IgD-negative memory B cell (primary cell): Measurements from ENCODE around the gene STK16. TPM values are rescaled to one million over a fixed set of nuclear protein-coding genes. Genes with fewer than 3 reads are reported as not detected.

Experiments
- H3K27ac Mint-ChIP-seq, 3 donors: one replicate each; pipeline ENCODE4 v1.8.0; 2020 to 2022; ENCODE audit warnings: mild to moderate bottlenecking in 3 of 3, mixed read lengths in 3 of 3, moderate library complexity in 1 of 3
- H3K27me3 Mint-ChIP-seq: one replicate; pipeline ENCODE4 v1.8.0; 2021; ENCODE audit warnings: mixed read lengths
- H3K36me3 Mint-ChIP-seq: one replicate; pipeline ENCODE4 v1.8.0; 2020; ENCODE audit warnings: mild to moderate bottlenecking, mixed read lengths
- H3K4me1 Mint-ChIP-seq, 3 donors: one replicate each; pipeline ENCODE4 v1.8.0; 2020 to 2022; ENCODE audit warnings: mixed read lengths in 3 of 3, mild to moderate bottlenecking in 1 of 3
- H3K4me3 Mint-ChIP-seq, 4 donors: one replicate each; pipeline ENCODE4 v1.8.0; 2020 to 2022; ENCODE audit warnings: mild to moderate bottlenecking in 4 of 4, mixed read lengths in 4 of 4, moderate library complexity in 3 of 4
- H3K9me3 Mint-ChIP-seq, 3 donors: one replicate each; pipeline ENCODE4 v1.8.0; 2020 to 2021; ENCODE audit warnings: mixed read lengths in 3 of 3, mild to moderate bottlenecking in 1 of 3
- polyA plus RNA-seq: library from polyadenylated mRNA; unstranded; fragments of 300-500 nt; fragmentation: Illumina TruSeq; gene quantifications from one replicate; pipeline ENCODE4 v1.2.3, GENCODE V29; 2021

The STK16 gene
- polyA plus RNA-seq, 1 donor from 2014 or later, result 17.9 TPM

GRCh38 chr2:219266232-219266631 lies 21.0 kb downstream of the STK16 start:
- peaks cover 0 to 4% (median 0%) of the 10 kb centered on the region in 3 donors for H3K4me1 Mint-ChIP-seq
- H3K4me3 Mint-ChIP-seq, result no peak overlapping the region
- peaks cover 2% of the 10 kb centered on the region for H3K36me3 Mint-ChIP-seq
- H3K27me3 Mint-ChIP-seq, result no peaks in the 10 kb centered on the region
- H3K9me3 Mint-ChIP-seq, result no peaks in the 10 kb centered on the region
- no peak overlapping the region for H3K27ac Mint-ChIP-seq

- Mint-ChIP-seq H3K27ac (no peak overlapping the region), H3K36me3 (peaks cover 4% of the 10 kb centered on the region), H3K4me1 (peaks cover 0 to 4% (median 1%) of the 10 kb centered on the region in 3 donors), H3K27me3 (no peaks in the 10 kb centered on the region), H3K4me3 (no peak overlapping the region), H3K9me3 (no peaks in the 10 kb centered on the region)
Observed at GRCh38 chr2:219266886-219267285, 21.6 kb downstream of the STK16 start.

- Mint-ChIP-seq H3K9me3 (no peaks in the 10 kb centered on the region), H3K27me3 (no peaks in the 10 kb centered on the region), H3K27ac (no peak overlapping the region), H3K36me3 (peaks cover 2% of the 10 kb centered on the region), H3K4me3 (no peak overlapping the region), H3K4me1 (peaks cover 0 to 4% (median 1%) of the 10 kb centered on the region in 3 donors)
Observed at GRCh38 chr2:219268294-219268693, 23.0 kb downstream of the STK16 start.

- H3K4me1 Mint-ChIP-seq, result peaks cover 0 to 7% (median 7%) of the 10 kb centered on the region in 3 donors
- no peak overlapping the region for H3K4me3 Mint-ChIP-seq
- no peak overlapping the region for H3K27ac Mint-ChIP-seq
- H3K27me3 Mint-ChIP-seq, result no peaks in the 10 kb centered on the region
- H3K36me3 Mint-ChIP-seq, result peaks cover 5% of the 10 kb centered on the region
- H3K9me3 Mint-ChIP-seq, result no peaks in the 10 kb centered on the region
Observed at GRCh38 chr2:219269362-219270054, 24.2 kb downstream of the STK16 start.

GRCh38 chr2:219270055-219270372 lies 24.7 kb downstream of the STK16 start:
- Mint-ChIP-seq H3K4me1 (peaks cover 0 to 11% (median 11%) of the 10 kb centered on the region in 3 donors), H3K36me3 (peaks cover 9% of the 10 kb centered on the region), H3K9me3 (no peaks in the 10 kb centered on the region), H3K27me3 (no peaks in the 10 kb centered on the region), H3K27ac (no peak overlapping the region), H3K4me3 (no peak overlapping the region)

GRCh38 chr2:219271021-219271420 lies 25.7 kb downstream of the STK16 start:
- no peaks in the 10 kb centered on the region for H3K27me3 Mint-ChIP-seq

GRCh38 chr2:219272356-219272755 lies 27.1 kb downstream of the STK16 start:
- peaks cover 9% of the 10 kb centered on the region for H3K36me3 Mint-ChIP-seq
- H3K4me3 Mint-ChIP-seq, result no peak overlapping the region
- peaks cover 5 to 20% (median 19%) of the 10 kb centered on the region in 3 donors for H3K4me1 Mint-ChIP-seq
- H3K27me3 Mint-ChIP-seq, result no peaks in the 10 kb centered on the region
- no peak overlapping the region for H3K27ac Mint-ChIP-seq
- no peaks in the 10 kb centered on the region for H3K9me3 Mint-ChIP-seq

More at GRCh38 chr2:219271021-219271420, 25.7 kb downstream of the STK16 start:
- H3K4me1 Mint-ChIP-seq, result peaks cover 0 to 14% (median 13%) of the 10 kb centered on the region in 3 donors
- H3K4me3 Mint-ChIP-seq, result no peak overlapping the region
- no peak overlapping the region for H3K27ac Mint-ChIP-seq
- peaks cover 9% of the 10 kb centered on the region for H3K36me3 Mint-ChIP-seq
- H3K9me3 Mint-ChIP-seq, result no peaks in the 10 kb centered on the region

- peaks cover 11 to 27% (median 24%) of the 10 kb centered on the region in 3 donors for H3K4me1 Mint-ChIP-seq
- H3K27me3 Mint-ChIP-seq, result no peaks in the 10 kb centered on the region
Observed at GRCh38 chr2:219272995-219273394, 27.7 kb downstream of the STK16 start.

GRCh38 chr2:219273937-219274336 lies 28.7 kb downstream of the STK16 start:
- Mint-ChIP-seq H3K27me3 (no peaks in the 10 kb centered on the region), H3K9me3 (no peaks in the 10 kb centered on the region), H3K36me3 (peaks cover 9% of the 10 kb centered on the region), H3K4me1 (peaks cover 18 to 36% (median 28%) of the 10 kb centered on the region in 3 donors), H3K27ac (no peak overlapping the region), H3K4me3 (no peak overlapping the region)

More at GRCh38 chr2:219272995-219273394, 27.7 kb downstream of the STK16 start:
- no peak overlapping the region for H3K4me3 Mint-ChIP-seq
- H3K27ac Mint-ChIP-seq, result no peak overlapping the region
- H3K36me3 Mint-ChIP-seq, result peaks cover 9% of the 10 kb centered on the region
- H3K9me3 Mint-ChIP-seq, result no peaks in the 10 kb centered on the region

- peaks cover 19 to 33% (median 29%) of the 10 kb centered on the region in 3 donors for H3K4me1 Mint-ChIP-seq
Observed at GRCh38 chr2:219274361-219274921, 29.2 kb downstream of the STK16 start.

GRCh38 chr2:219277703-219278654 lies 32.7 kb downstream of the STK16 start:
- H3K27ac Mint-ChIP-seq, result peak overlapping the region; percentile 99 to 100 (median 99)
- H3K27me3 Mint-ChIP-seq, result no peaks in the 10 kb centered on the region
- H3K36me3 Mint-ChIP-seq, result peaks cover 9% of the 10 kb centered on the region
- no peaks in the 10 kb centered on the region for H3K9me3 Mint-ChIP-seq
- H3K4me1 Mint-ChIP-seq, result peaks cover 26 to 47% (median 34%) of the 10 kb centered on the region in 3 donors
- H3K4me3 Mint-ChIP-seq, result peak overlapping the region; percentile 92 to 99 (median 98)

More at GRCh38 chr2:219274361-219274921, 29.2 kb downstream of the STK16 start:
- Mint-ChIP-seq H3K9me3 (no peaks in the 10 kb centered on the region), H3K36me3 (peaks cover 9% of the 10 kb centered on the region), H3K27me3 (no peaks in the 10 kb centered on the region), H3K27ac (peak overlapping the region in 1 of 3 donors; percentile 40), H3K4me3 (peak overlapping the region in 1 of 4 donors; percentile 37)

- Mint-ChIP-seq H3K27ac (peak overlapping the region; percentile 99 to 100 (median 99)), H3K36me3 (peaks cover 11% of the 10 kb centered on the region), H3K27me3 (no peaks in the 10 kb centered on the region), H3K9me3 (no peaks in the 10 kb centered on the region), H3K4me1 (peaks cover 28 to 45% (median 32%) of the 10 kb centered on the region in 3 donors), H3K4me3 (peak overlapping the region; percentile 92 to 99 (median 98))
Observed at GRCh38 chr2:219278655-219279150, 33.4 kb downstream of the STK16 start.

- peaks cover 28 to 45% (median 29%) of the 10 kb centered on the region in 3 donors for H3K4me1 Mint-ChIP-seq
- H3K36me3 Mint-ChIP-seq, result peaks cover 8% of the 10 kb centered on the region
- H3K9me3 Mint-ChIP-seq, result no peaks in the 10 kb centered on the region
- peak within 1 kb of the TSS; percentile 99 to 100 (median 99) for H3K27ac Mint-ChIP-seq
- H3K4me3 Mint-ChIP-seq, result peak within 1 kb of the TSS; percentile 92 to 99 (median 98)
- H3K27me3 Mint-ChIP-seq, result no peaks in the 10 kb centered on the region
Observed at GRCh38 chr2:219279151-219279915, 34.1 kb downstream of the STK16 start, which contains the start of gene DNAJB2. TSS of gene DNAJB2 (plus strand) at chr2:219279366. CDS start at chr2:219279834, 468 bp downstream.
